K562 (cell line): Measurements from ENCODE around the gene C11orf52. TPM values are rescaled to one million over a fixed set of nuclear protein-coding genes. Genes with fewer than 3 reads are reported as not detected.
"Not testable (repeated sequence)": the region's sequence is repeated elsewhere in the genome, so short reads cannot be mapped to it uniquely, and the experiment has no call there.

Experiments
- ATAC-seq: fragments of 200-7000 bp; cut with Tn5 transposase; 3 replicates; pipeline ENCODE4 v1.9.1; 2020; ENCODE audit warnings: moderate library complexity
- BruUV-seq: library from RNA; stranded (reverse); fragments of 400-500 nt; replicated peaks from 2 replicates; lab custom pipeline; 2021; lab: Mats Ljungman, UMichigan
- CTCF ChIA-PET: fragments of 300-600 bp; formaldehyde crosslinking; extraction: SDS; loops from one replicate; lab custom pipeline; 2021; ENCODE audit warnings: low intra/inter-chr PET ratio; lab: Yijun Ruan, JAX
- POLR2A ChIA-PET: fragments of 300-600, 350-650 bp; sonication (Branson Sonifier 250); formaldehyde crosslinking; extraction: SDS; loops from one replicate; lab custom pipeline; 2021; ENCODE audit warnings: antibody characterized with exemption, inconsistent platforms; lab: Yijun Ruan, JAX
- DNase-seq, 4 experiments: peaks; one replicate each; pipeline versions ENCODE4 v3.0.0 to v3.0.0-alpha.2; 2011 to 2018; ENCODE audit warnings: low spot score in 3 of 4, mixed read lengths in 3 of 4; ENCODE audit errors: extremely low read depth in 1 of 4
- FAIRE-seq: peaks from 2 replicates; lab custom pipeline; 2011; peaks lifted over from hg19 to GRCh38; lab: Jason Lieb, UNC
- H2AFZ ChIP-seq: 2 replicates; pipeline ENCODE4 v1.6.0; 2011; ENCODE audit warnings: low read depth, low read length, control low read depth, inconsistent platforms
- H3K27ac ChIP-seq: fragments of 200-600 bp; 3 replicates; pipeline ENCODE4 v1.8.0; 2011; ENCODE audit warnings: low read depth, mild to moderate bottlenecking, control low read depth, inconsistent platforms, low read length, moderate library complexity, mixed read lengths; ENCODE audit errors: extremely low read depth
- H3K27me3 ChIP-seq, 2 experiments: fragments of 300-600 bp in 1 of 2; 2 replicates in 1 of 2; 3 replicates in 1 of 2; pipeline versions ENCODE4 v1.6.0 to v1.8.0; 2011; ENCODE audit warnings: inconsistent platforms in 2 of 2, low read length in 2 of 2, mild to moderate bottlenecking in 1 of 2, mixed read lengths in 1 of 2, moderate library complexity in 1 of 2; ENCODE audit not compliant: control insufficient read depth in 2 of 2, insufficient read depth in 2 of 2
- H3K36me3 ChIP-seq: fragments of 300-600 bp; 3 replicates; pipeline ENCODE4 v1.8.0; 2011; ENCODE audit warnings: mild to moderate bottlenecking, low read length, inconsistent platforms; ENCODE audit not compliant: control insufficient read depth, insufficient read depth
- H3K4me1 ChIP-seq, 2 experiments: fragments of 200-600 bp in 1 of 2; replicated peaks in 1 of 2; 2 replicates in 1 of 2; 3 replicates in 1 of 2; pipeline versions ENCODE4 v1.5.1 to v1.8.0; 2011; ENCODE audit warnings: inconsistent platforms in 2 of 2, low read length in 2 of 2, mild to moderate bottlenecking in 1 of 2, mixed read lengths in 1 of 2, moderate library complexity in 1 of 2; ENCODE audit not compliant: control insufficient read depth in 2 of 2, insufficient read depth in 2 of 2
- H3K4me2 ChIP-seq: 2 replicates; pipeline ENCODE4 v1.6.1; 2011; ENCODE audit warnings: low read length, control low read depth, inconsistent platforms, mixed read lengths; ENCODE audit not compliant: insufficient read depth
- H3K4me3 ChIP-seq: fragments of 200-600 bp; sonication (generic), shearing (Covaris generic); 2 replicates; pipeline ENCODE4 v1.5.1; 2016; ENCODE audit warnings: control low read depth, inconsistent platforms
- H3K79me2 ChIP-seq: fragments of 200-600 bp; 3 replicates; pipeline ENCODE4 v1.8.0; 2011; ENCODE audit warnings: low read length, inconsistent platforms; ENCODE audit not compliant: control insufficient read depth, insufficient read depth
- H3K9ac ChIP-seq, 2 experiments: 2 replicates each; pipeline versions ENCODE4 v1.6.0 to v1.6.1; 2011; ENCODE audit warnings: low read depth in 2 of 2, low read length in 2 of 2, control low read depth in 1 of 2, inconsistent platforms in 1 of 2, mild to moderate bottlenecking in 1 of 2, mixed read lengths in 1 of 2; ENCODE audit not compliant: insufficient read depth in 1 of 2
- H3K9me1 ChIP-seq: one replicate; pipeline ENCODE4 v1.6.0; 2011; ENCODE audit warnings: inconsistent platforms, mild to moderate bottlenecking, low read length, moderate library complexity; ENCODE audit not compliant: control insufficient read depth, insufficient read depth
- H3K9me3 ChIP-seq: replicated peaks from 2 replicates; pipeline ENCODE4 v1.5.1; 2011; ENCODE audit warnings: low read depth, low read length, inconsistent platforms; ENCODE audit not compliant: control insufficient read depth, insufficient read depth
- H4K20me1 ChIP-seq: replicated peaks from 2 replicates; pipeline ENCODE4 v1.6.1; 2011; ENCODE audit warnings: low read length, inconsistent platforms, mixed read lengths; ENCODE audit not compliant: control insufficient read depth, insufficient read depth
- BHLHE40 ChIP-seq: IDR thresholded peaks from 2 replicates; pipeline ENCODE4 v1.6.1; 2011; ENCODE audit warnings: low read length, improper control_type of control experiment
- ZNF263 ChIP-seq: sonication (generic); formaldehyde crosslinking; IDR thresholded peaks from 2 replicates; pipeline ENCODE4 v1.8.0; 2022; ENCODE audit warnings: mild to moderate bottlenecking, missing genetic modification reagents, borderline replicate concordance
- ZNF699 ChIP-seq: fragments of 250-450 bp; sonication (Bioruptor Pico); IDR thresholded peaks from 2 replicates; pipeline ENCODE4 v1.8.0; 2021; ENCODE audit warnings: mild to moderate bottlenecking, moderate library complexity; ENCODE audit not compliant: insufficient replicate concordance
- WGBS: fragments of 100-300 bp; shearing (Covaris generic); methylation state at CpG from one replicate; pipeline ENCODE4 v1.1.6; 2016; ENCODE audit warnings: low coverage, mixed read lengths; ENCODE audit not compliant: insufficient coverage; ENCODE audit errors: missing lambda C conversion rate; 5-methylcytosine and 5-hydroxymethylcytosine counted together
- in situ Hi-C: fragments of 300-500 bp; cut with MboI; formaldehyde crosslinking; loops from 4 replicates; pipeline ENCODE4 v1.15.0; 2018; ENCODE audit warnings: inconsistent platforms, mixed read lengths
- intact Hi-C: fragments of 100-400 bp; cut with micrococcal nuclease; formaldehyde crosslinking; loops from 2 replicates; pipeline ENCODE4 v1.14.2; 2022
- polyA plus RNA-seq, 8 experiments: library from polyadenylated mRNA; depleted of rRNA in 4 of 8; stranded (reverse) in 5 of 8; unstranded in 3 of 8; fragments of >200 nt; fragmentation: Nextera tagmentation in 2 of 8; fragmentation: Illumina TruSeq in 1 of 8; extraction: Ambion mirVana in 2 of 8; extraction: Trizol in 1 of 8; gene quantifications; 2 replicates each; pipeline versions ENCODE4 v1.2.1 to v1.2.3, GENCODE V29; 2011 to 2014; ENCODE audit warnings: inconsistent platforms in 1 of 8, missing spikeins in 1 of 8
- total RNA-seq, 7 experiments: library from RNA; depleted of rRNA in 6 of 7; stranded (reverse); fragments of >200 nt in 6 of 7; fragmentation: Illumina TruSeq in 2 of 7; extraction: Trizol in 2 of 7; gene quantifications; 2 replicates each; pipeline versions ENCODE4 v1.2.1 to v1.2.3, GENCODE V29; 2011 to 2021; ENCODE audit warnings: low replicate concordance in 1 of 7

The C11orf52 gene
- total and polyA plus RNA-seq, 9 of the 15 experiments (the other 6 are each of a cell fraction or from before 2014, with no cell fraction given) = 0.29 to 2.9 (median 1.0) TPM

DNA sequence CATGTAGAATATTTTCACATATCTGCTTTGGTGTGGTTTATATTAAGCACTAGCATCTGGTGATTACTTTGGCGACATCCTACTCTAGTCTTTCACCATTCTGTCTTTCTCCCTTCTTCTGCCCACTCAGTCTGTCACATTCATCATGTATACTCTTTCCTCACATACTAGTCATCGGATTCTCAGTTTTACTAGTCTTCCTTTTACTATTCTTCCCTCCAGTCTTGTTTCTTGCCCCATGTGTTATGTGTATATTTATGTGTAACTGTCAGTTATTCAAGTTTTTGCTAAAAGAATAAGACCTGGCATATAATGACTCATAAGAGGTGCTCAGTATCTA, 13.9 kb downstream of the C11orf52 start:
- intact Hi-C loops (loop anchor here (5.0 kb wide), 1 partner anchor 155 kb away; the partner anchor contains the start of genes SDHD and TIMM8B), in situ Hi-C loops (no loop called here)
- WGBS = 46% methylated on average over 2 of the region's 2 CpGs
- no peaks in the 10 kb centered on the region for H3K27me3 ChIP-seq
- H3K4me3 ChIP-seq = no peak overlapping the region
- H3K27ac ChIP-seq = no peak overlapping the region
- no peak overlapping the region for H3K4me2 ChIP-seq
- no peaks in the 10 kb centered on the region for H3K9me3 ChIP-seq
- peaks cover 5% of the 10 kb centered on the region; the same call in 1 of the 3 replicates for H3K79me2 ChIP-seq
- TF ChIP-seq ZNF699 (CRISPR knock-in tag) = no peak
- no peak for TF ChIP-seq ZNF263 (CRISPR knock-in tag)
- TF ChIP-seq BHLHE40 = no peak
- TF ChIP-seq, all 486 proteins: peak for 0
- H3K36me3 ChIP-seq = no peaks in the 10 kb centered on the region
- no peaks in the 10 kb centered on the region for H4K20me1 ChIP-seq
- H2AFZ ChIP-seq = no peak overlapping the region
- DNase-seq (no peak), ATAC-seq (no peak), FAIRE-seq (no peak)
- no TSS peak for BruUV-seq
- H3K9me1 ChIP-seq = no peaks in the 10 kb centered on the region
- ChIA-PET POLR2A (no interaction called here), CTCF (interaction anchor here (1.7 kb wide), 1 partner anchor 49 kb away, joined by 10 read pairs; no protein-coding TSS in a partner anchor)
- H3K4me1 ChIP-seq = peaks cover 15 to 21% of the 10 kb centered on the region in 2 experiments
- H3K9ac ChIP-seq = no peak overlapping the region

DNA sequence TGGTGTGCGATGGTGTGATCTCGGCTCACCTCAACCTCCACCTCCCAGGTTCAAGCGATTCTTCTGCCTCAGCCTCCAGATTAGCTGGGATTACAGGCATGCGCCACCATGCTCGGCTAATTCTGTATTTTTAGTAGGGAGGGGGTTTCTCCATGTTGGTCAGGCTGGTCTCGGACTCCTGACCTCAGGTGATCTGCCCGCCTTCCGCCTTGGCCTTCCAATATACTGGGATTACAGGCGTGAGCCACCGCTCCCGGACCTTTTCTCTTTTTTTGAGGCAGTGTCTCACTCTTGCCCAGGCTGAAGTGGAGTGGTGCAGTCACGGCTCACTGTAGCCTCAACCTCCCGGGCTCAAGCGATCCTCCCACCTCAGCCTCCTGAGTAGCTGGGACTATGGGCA, 14.5 kb downstream of the C11orf52 start:
- H4K20me1 ChIP-seq, in situ Hi-C loops, ATAC-seq, H3K27ac ChIP-seq, DNase-seq, H2AFZ ChIP-seq, H3K9me1 ChIP-seq, H3K27me3 ChIP-seq, H3K79me2 ChIP-seq, H3K9me3 ChIP-seq, BruUV-seq, H3K4me3 ChIP-seq, H3K36me3 ChIP-seq, CTCF ChIA-PET, FAIRE-seq, H3K4me2 ChIP-seq: not testable (repeated sequence)
- POLR2A ChIA-PET = interaction anchor here (0.7 kb wide), 1 partner anchor 22 kb away, joined by 3 read pairs; no protein-coding TSS in a partner anchor
- Histone ChIP-seq H3K9ac (0 out of 4 replicates have a peak overlapping the region, but pooled peaks of 1 of the 2 experiments have one; percentile 28), H3K4me1 (peaks cover 17 to 23% of the 10 kb centered on the region in 2 experiments)
- 81% methylated on average over 13 of the region's 14 CpGs for WGBS
- intact Hi-C loops = loop anchor here (5.0 kb wide), 1 partner anchor 154 kb away; the partner anchor contains the start of genes SDHD and TIMM8B
